Thymus (tissue), 11 donors: ENCODE measurements around the gene ADK. TPM values are rescaled to one million over a fixed set of nuclear protein-coding genes. Genes with fewer than 3 reads are reported as not detected.

Source experiments
- DNase-seq, 9 donors: peaks; one replicate each; pipeline ENCODE4 v3.0.0-alpha.2; 2013; ENCODE audit warnings: low spot score in 9 of 9, low read depth in 6 of 9, missing footprints in 1 of 9
- H3K27ac ChIP-seq, 2 donors: one replicate each; pipeline ENCODE4 v1.5.1; 2013; ENCODE audit warnings: control low read depth in 1 of 2, low read depth in 1 of 2, low read length in 1 of 2, mild to moderate bottlenecking in 1 of 2, moderate library complexity in 1 of 2
- H3K27me3 ChIP-seq, 2 donors: one replicate each; pipeline ENCODE4 v1.5.1; 2013; ENCODE audit warnings: low read length in 1 of 2; ENCODE audit not compliant: control insufficient read depth in 2 of 2, insufficient read depth in 1 of 2
- H3K36me3 ChIP-seq, 2 donors: one replicate each; pipeline ENCODE4 v1.5.1; 2013; ENCODE audit warnings: low read length in 1 of 2, mild to moderate bottlenecking in 1 of 2, moderate library complexity in 1 of 2; ENCODE audit not compliant: control insufficient read depth in 2 of 2, insufficient read depth in 2 of 2
- H3K4me1 ChIP-seq, 2 donors: one replicate each; pipeline ENCODE4 v1.5.1; 2013; ENCODE audit warnings: low read length in 2 of 2; ENCODE audit not compliant: control insufficient read depth in 2 of 2, insufficient read depth in 2 of 2
- H3K4me3 ChIP-seq, 2 donors: one replicate each; pipeline ENCODE4 v1.5.1; 2013; ENCODE audit warnings: low read length in 2 of 2, control low read depth in 1 of 2, mild to moderate bottlenecking in 1 of 2
- H3K9me3 ChIP-seq, 2 donors: one replicate each; pipeline ENCODE4 v1.5.1; 2013; ENCODE audit warnings: low read length in 1 of 2, mild to moderate bottlenecking in 1 of 2; ENCODE audit not compliant: control insufficient read depth in 2 of 2, insufficient read depth in 1 of 2
- WGBS: extraction: QIAGEN DNeasy Blood & Tissue Kit; methylation state at CpG from one replicate; pipeline ENCODE4 v1.1.7; 2013; 5-methylcytosine and 5-hydroxymethylcytosine counted together
- polyA plus RNA-seq: library from polyadenylated mRNA; stranded (reverse); fragments of 200-250 nt; gene quantifications from one replicate; pipeline ENCODE4 v1.2.3, GENCODE V29; 2013
- total RNA-seq: library from RNA; stranded (reverse); fragments of 120-200 nt; gene quantifications from one replicate; pipeline ENCODE4 v1.2.4, GENCODE V29; 2013
- donor health status: healthy.

Gene ADK
- total and polyA plus RNA-seq, 2 donors: 32.0 to 33.2 TPM

GRCh38 chr10:74677951-74678350 lies 526.9 kb downstream of the ADK start:
- Histone ChIP-seq H3K27ac (no peak overlapping the region), H3K4me3 (no peak overlapping the region), H3K9me3 (peaks cover 7 to 14% of the 10 kb centered on the region in 2 donors), H3K36me3 (peaks cover 9 to 11% of the 10 kb centered on the region in 2 donors), H3K27me3 (no peaks in the 10 kb centered on the region), H3K4me1 (no peaks in the 10 kb centered on the region)
- WGBS: 97% methylated on average over 1 of the region's 1 CpG
- DNase-seq: no peak

GRCh38 chr10:74681917-74682627 lies 531.1 kb downstream of the ADK start:
- H3K36me3 ChIP-seq: no peaks in the 10 kb centered on the region
- WGBS: 82% methylated on average over 4 of the region's 4 CpGs
- H3K4me3 ChIP-seq: no peak overlapping the region
- peak in 2 of 9 donors; percentile 8 to 9 for DNase-seq
- no peaks in the 10 kb centered on the region for H3K27me3 ChIP-seq
- no peak overlapping the region for H3K27ac ChIP-seq
- H3K9me3 ChIP-seq: no peaks in the 10 kb centered on the region
- H3K4me1 ChIP-seq: no peaks in the 10 kb centered on the region

- Histone ChIP-seq H3K9me3 (no peaks in the 10 kb centered on the region), H3K4me3 (no peak overlapping the region), H3K4me1 (no peaks in the 10 kb centered on the region), H3K27ac (no peak overlapping the region), H3K36me3 (no peaks in the 10 kb centered on the region), H3K27me3 (no peaks in the 10 kb centered on the region)
- DNase-seq: no peak
Observed at GRCh38 chr10:74683067-74683466, 532.0 kb downstream of the ADK start.

GRCh38 chr10:74683621-74684364 lies 532.8 kb downstream of the ADK start:
- no peak for DNase-seq
- 90% methylated on average over 7 of the region's 7 CpGs for WGBS
- Histone ChIP-seq H3K27me3 (no peaks in the 10 kb centered on the region), H3K36me3 (no peaks in the 10 kb centered on the region), H3K4me1 (no peaks in the 10 kb centered on the region), H3K27ac (no peak overlapping the region), H3K4me3 (no peak overlapping the region), H3K9me3 (no peaks in the 10 kb centered on the region)

- Histone ChIP-seq H3K36me3 (no peaks in the 10 kb centered on the region), H3K4me1 (no peaks in the 10 kb centered on the region), H3K27me3 (no peaks in the 10 kb centered on the region), H3K27ac (no peak overlapping the region), H3K4me3 (no peak overlapping the region), H3K9me3 (no peaks in the 10 kb centered on the region)
- 90% methylated on average over 5 of the region's 5 CpGs for WGBS
- no peak for DNase-seq
Observed at GRCh38 chr10:74684462-74684861, 533.4 kb downstream of the ADK start.

- H3K4me1 ChIP-seq: no peaks in the 10 kb centered on the region
- H3K36me3 ChIP-seq: no peaks in the 10 kb centered on the region
- no peak overlapping the region for H3K4me3 ChIP-seq
- no peaks in the 10 kb centered on the region for H3K27me3 ChIP-seq
- no peak for DNase-seq
- no peaks in the 10 kb centered on the region for H3K9me3 ChIP-seq
- WGBS: 97% methylated on average over 1 of the region's 1 CpG
- no peak overlapping the region for H3K27ac ChIP-seq
Observed at GRCh38 chr10:74685564-74685963, 534.5 kb downstream of the ADK start.

- DNase-seq: no peak
- no peaks in the 10 kb centered on the region for H3K9me3 ChIP-seq
- H3K36me3 ChIP-seq: no peaks in the 10 kb centered on the region
- no peak overlapping the region for H3K4me3 ChIP-seq
- no peak overlapping the region for H3K27ac ChIP-seq
- WGBS: 97% methylated on average over 4 of the region's 4 CpGs
- H3K4me1 ChIP-seq: no peaks in the 10 kb centered on the region
- H3K27me3 ChIP-seq: no peaks in the 10 kb centered on the region
Observed at GRCh38 chr10:74690393-74690792, 539.4 kb downstream of the ADK start.

GRCh38 chr10:74691164-74691563 lies 540.1 kb downstream of the ADK start:
- no peaks in the 10 kb centered on the region for H3K27me3 ChIP-seq
- no peaks in the 10 kb centered on the region for H3K9me3 ChIP-seq
- no peak overlapping the region for H3K27ac ChIP-seq
- no peaks in the 10 kb centered on the region for H3K4me1 ChIP-seq
- no peaks in the 10 kb centered on the region for H3K36me3 ChIP-seq
- DNase-seq: no peak
- no peak overlapping the region for H3K4me3 ChIP-seq

GRCh38 chr10:74704629-74705357 lies 553.8 kb downstream of the ADK start:
- H3K27ac ChIP-seq: no peak overlapping the region
- no peak for DNase-seq
- no peaks in the 10 kb centered on the region for H3K4me1 ChIP-seq
- no peaks in the 10 kb centered on the region for H3K27me3 ChIP-seq
- H3K4me3 ChIP-seq: no peak overlapping the region
- no peaks in the 10 kb centered on the region for H3K9me3 ChIP-seq
- H3K36me3 ChIP-seq: no peaks in the 10 kb centered on the region
- WGBS: 94% methylated on average over 3 of the region's 3 CpGs
